ENCODE measurements around the gene NUB1. TPM values are rescaled to one million over a fixed set of nuclear protein-coding genes. Genes with fewer than 3 reads are reported as not detected.
A peak's percentile ranks its signal among the peaks of the same experiment; 100 is the strongest.

NUB1 gene
- polyA plus RNA-seq, 3 donors, result 32.0 to 39.2 (median 37.2) TPM

- H4K20me1 ChIP-seq (ENCODE audit: insufficient read depth, low read length), result no peaks in the 10 kb centered on the region
- Mint-ChIP-seq H3K4me3 (peak overlapping the region in 1 of 2 donors; percentile 35), H3K9me3 (peaks cover 0 to 8% (median 1%) of the 10 kb centered on the region in 7 donors), H3K36me3 (no peaks in the 10 kb centered on the region), H3K4me1 (peaks cover 14% of the 10 kb centered on the region), H3K27ac (no peak overlapping the region), H3K27me3 (ENCODE audit: low read depth in 3 of 3) (peaks cover 35 to 54% (median 46%) of the 10 kb centered on the region in 3 donors)
- 95% methylated on average over 24 of the region's 24 CpGs for WGBS (ENCODE audit: insufficient coverage)
- H3K9me3 ChIP-seq (replicated peaks in 1 of 2; ENCODE audit: control insufficient read depth in 1 of 2, insufficient read depth in 1 of 2, low read length in 2 of 2), result peaks cover 0 to 3% of the 10 kb centered on the region in 2 donors
- no peak overlapping the region for H2AFZ ChIP-seq (ENCODE audit: insufficient read depth, low read depth, low read length, poor library complexity, severe bottlenecking)
- intact Hi-C loops (cut with micrococcal nuclease), result no loop called here
- H3K27ac ChIP-seq (ENCODE audit: low read depth in 1 of 2, low read length in 2 of 2), result no peak overlapping the region
- no peaks in the 10 kb centered on the region for H3K79me2 ChIP-seq (ENCODE audit: insufficient read depth, low read length)
- H3K4me1 ChIP-seq (ENCODE audit: control insufficient read depth in 1 of 2, insufficient read depth in 2 of 2, low read length in 2 of 2), result peaks cover 12 to 14% of the 10 kb centered on the region in 2 donors
- H3K4me2 ChIP-seq (replicated peaks; ENCODE audit: extremely low read depth, low read length, poor library complexity, severe bottlenecking), result no peak overlapping the region
- H3K4me3 ChIP-seq (replicated peaks in 1 of 3; ENCODE audit: low read depth in 2 of 3, low read length in 3 of 3), result no peak overlapping the region
- DNase-seq, result no peak
- TF ChIP-seq, protein P1, sequence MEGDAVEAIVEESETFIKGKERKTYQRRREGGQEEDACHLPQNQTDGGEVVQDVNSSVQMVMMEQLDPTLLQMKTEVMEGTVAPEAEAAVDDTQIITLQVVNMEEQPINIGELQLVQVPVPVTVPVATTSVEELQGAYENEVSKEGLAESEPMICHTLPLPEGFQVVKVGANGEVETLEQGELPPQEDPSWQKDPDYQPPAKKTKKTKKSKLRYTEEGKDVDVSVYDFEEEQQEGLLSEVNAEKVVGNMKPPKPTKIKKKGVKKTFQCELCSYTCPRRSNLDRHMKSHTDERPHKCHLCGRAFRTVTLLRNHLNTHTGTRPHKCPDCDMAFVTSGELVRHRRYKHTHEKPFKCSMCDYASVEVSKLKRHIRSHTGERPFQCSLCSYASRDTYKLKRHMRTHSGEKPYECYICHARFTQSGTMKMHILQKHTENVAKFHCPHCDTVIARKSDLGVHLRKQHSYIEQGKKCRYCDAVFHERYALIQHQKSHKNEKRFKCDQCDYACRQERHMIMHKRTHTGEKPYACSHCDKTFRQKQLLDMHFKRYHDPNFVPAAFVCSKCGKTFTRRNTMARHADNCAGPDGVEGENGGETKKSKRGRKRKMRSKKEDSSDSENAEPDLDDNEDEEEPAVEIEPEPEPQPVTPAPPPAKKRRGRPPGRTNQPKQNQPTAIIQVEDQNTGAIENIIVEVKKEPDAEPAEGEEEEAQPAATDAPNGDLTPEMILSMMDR (IDR thresholded peaks at IDR 0.05), result no peak
- no peaks in the 10 kb centered on the region for H3K36me3 ChIP-seq (replicated peaks in 1 of 2; ENCODE audit: control insufficient read depth in 1 of 2, insufficient read depth in 2 of 2, low read length in 2 of 2)
- peaks cover 5 to 23% of the 10 kb centered on the region in 2 donors for H3K27me3 ChIP-seq (ENCODE audit: control insufficient read depth in 2 of 2, insufficient read depth in 2 of 2, low read length in 2 of 2)
- H3K9ac ChIP-seq (ENCODE audit: insufficient read depth, low read length, poor library complexity, severe bottlenecking), result no peak overlapping the region
These were observed 45.8 kb downstream of the NUB1 start for GRCh38 chr7:151387161-151388006.

DNA sequence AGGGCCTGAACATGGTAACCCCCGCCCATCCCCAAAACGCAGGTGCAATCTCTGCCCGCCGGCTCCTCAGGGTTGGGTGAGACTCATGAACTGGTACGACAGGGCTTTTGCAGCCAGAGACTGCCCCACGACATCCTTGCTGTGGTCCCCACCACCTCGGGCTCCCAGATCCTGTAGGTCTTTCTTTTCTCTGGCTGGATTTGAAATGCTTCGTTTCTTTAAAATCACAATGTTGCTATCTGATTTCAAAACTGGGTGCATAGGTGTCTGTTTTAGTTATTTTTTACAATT lies 46.3 kb downstream of the NUB1 start:
- Histone ChIP-seq H3K9me3 (replicated peaks in 1 of 2; ENCODE audit: control insufficient read depth in 1 of 2, insufficient read depth in 1 of 2, low read length in 2 of 2) (no peaks in the 10 kb centered on the region), H3K4me1 (ENCODE audit: control insufficient read depth in 1 of 2, insufficient read depth in 2 of 2, low read length in 2 of 2) (peaks cover 12 to 13% of the 10 kb centered on the region in 2 donors), H4K20me1 (ENCODE audit: insufficient read depth, low read length) (no peaks in the 10 kb centered on the region), H3K4me2 (replicated peaks; ENCODE audit: extremely low read depth, low read length, poor library complexity, severe bottlenecking) (no peak overlapping the region), H3K27me3 (ENCODE audit: control insufficient read depth in 2 of 2, insufficient read depth in 2 of 2, low read length in 2 of 2) (peaks cover 0 to 17% of the 10 kb centered on the region in 2 donors), H3K27ac (ENCODE audit: low read depth in 1 of 2, low read length in 2 of 2) (no peak overlapping the region), H2AFZ (ENCODE audit: insufficient read depth, low read depth, low read length, poor library complexity, severe bottlenecking) (no peak overlapping the region), H3K36me3 (replicated peaks in 1 of 2; ENCODE audit: control insufficient read depth in 1 of 2, insufficient read depth in 2 of 2, low read length in 2 of 2) (no peaks in the 10 kb centered on the region), H3K9ac (ENCODE audit: insufficient read depth, low read length, poor library complexity, severe bottlenecking) (no peak overlapping the region), H3K79me2 (ENCODE audit: insufficient read depth, low read length) (no peaks in the 10 kb centered on the region), H3K4me3 (replicated peaks in 1 of 3; ENCODE audit: low read depth in 2 of 3, low read length in 3 of 3) (no peak overlapping the region)
- H3K4me1 Mint-ChIP-seq, result peaks cover 14% of the 10 kb centered on the region
- peaks cover 31 to 49% (median 40%) of the 10 kb centered on the region in 3 donors for H3K27me3 Mint-ChIP-seq (ENCODE audit: low read depth in 3 of 3)
- H3K27ac Mint-ChIP-seq, result no peak overlapping the region
- H3K36me3 Mint-ChIP-seq, result no peaks in the 10 kb centered on the region
- peaks cover 0 to 6% (median 1%) of the 10 kb centered on the region in 7 donors for H3K9me3 Mint-ChIP-seq
- 100% methylated on average over 7 of the region's 8 CpGs for WGBS (ENCODE audit: insufficient coverage)
- TF ChIP-seq, protein P1 (IDR thresholded peaks at IDR 0.05), result no peak
- H3K4me3 Mint-ChIP-seq, result no peak overlapping the region
- intact Hi-C loops (cut with micrococcal nuclease), result no loop called here
- DNase-seq, result no peak

Data from CD14-positive monocyte (primary cell).